Stimulated activated CD8-positive, alpha-beta memory T cell treated with anti-CD3 and anti-CD28 coated beads, Interleukin-15, amount 100 ng/mL, for 24 hours (primary cell): ENCODE measurements around the gene SURF4.
"Not testable (repeated sequence)": the region's sequence is repeated elsewhere in the genome, so short reads cannot be mapped to it uniquely, and the experiment has no call there.

Experiments
- DNase-seq: peaks from one replicate; pipeline ENCODE4 v3.0.0-alpha.2; 2020; ENCODE audit warnings: low read depth

The SURF4 gene

GRCh38 chr9:133334161-133334560 is 41.7 kb downstream of the SURF4 start:
- DNase-seq, result no peak

- DNase-seq, result no peak
Measured at GRCh38 chr9:133333566-133333965, 42.3 kb downstream of the SURF4 start.

- DNase-seq, result no peak
Measured at GRCh38 chr9:133333011-133333410, 42.8 kb downstream of the SURF4 start.

GRCh38 chr9:133332381-133332730 is 43.5 kb downstream of the SURF4 start:
- no peak for DNase-seq

- no peak for DNase-seq
Measured at GRCh38 chr9:133331641-133332380, 44.0 kb downstream of the SURF4 start.

- DNase-seq, result no peak
Measured at GRCh38 chr9:133331221-133331620, 44.6 kb downstream of the SURF4 start.

DNA sequence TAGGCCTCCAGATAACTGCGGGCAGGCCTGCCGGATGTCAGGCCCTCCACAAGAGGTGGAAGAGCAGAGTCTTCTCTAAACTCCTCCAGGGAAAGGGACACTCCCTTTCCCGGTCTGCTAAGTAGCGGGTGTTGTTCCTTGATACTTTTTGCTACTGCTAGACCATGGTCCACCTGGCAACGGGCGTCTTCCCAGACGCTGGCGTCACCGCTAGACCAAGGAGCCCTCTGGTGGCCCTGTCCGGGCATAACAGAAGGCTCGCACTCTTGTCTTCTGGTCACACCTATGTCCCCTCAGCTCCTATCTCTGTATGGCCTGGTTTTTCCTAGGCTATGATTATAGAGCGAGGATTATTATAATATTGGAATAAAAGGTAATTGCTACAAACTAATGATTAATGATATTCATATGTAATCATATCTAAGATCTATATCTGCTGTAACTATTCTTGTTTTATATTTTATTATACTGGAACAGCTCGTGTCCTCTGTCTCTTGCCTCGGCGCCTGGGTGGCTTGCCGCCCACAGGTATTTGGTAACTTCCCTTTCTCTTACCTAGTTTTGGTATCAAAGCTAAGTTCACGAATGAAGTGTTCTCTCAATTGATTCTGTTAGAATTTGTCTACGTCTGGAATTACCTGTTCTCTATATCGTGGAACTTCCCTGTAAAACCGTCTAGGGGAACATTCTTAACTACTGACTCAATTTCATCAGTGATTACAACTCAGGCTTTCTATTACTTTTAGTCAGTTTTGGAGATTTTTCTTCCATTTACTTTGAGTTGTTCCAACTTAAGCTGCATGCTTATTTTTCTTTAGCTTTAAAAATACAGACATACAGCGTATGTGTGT is 46.3 kb downstream of the SURF4 start:
- not testable (repeated sequence) for DNase-seq

- no peak for DNase-seq
Measured at GRCh38 chr9:133327834-133328484, 47.9 kb downstream of the SURF4 start.

GRCh38 chr9:133327021-133327420 is 48.8 kb downstream of the SURF4 start:
- not testable (repeated sequence) for DNase-seq

DNA sequence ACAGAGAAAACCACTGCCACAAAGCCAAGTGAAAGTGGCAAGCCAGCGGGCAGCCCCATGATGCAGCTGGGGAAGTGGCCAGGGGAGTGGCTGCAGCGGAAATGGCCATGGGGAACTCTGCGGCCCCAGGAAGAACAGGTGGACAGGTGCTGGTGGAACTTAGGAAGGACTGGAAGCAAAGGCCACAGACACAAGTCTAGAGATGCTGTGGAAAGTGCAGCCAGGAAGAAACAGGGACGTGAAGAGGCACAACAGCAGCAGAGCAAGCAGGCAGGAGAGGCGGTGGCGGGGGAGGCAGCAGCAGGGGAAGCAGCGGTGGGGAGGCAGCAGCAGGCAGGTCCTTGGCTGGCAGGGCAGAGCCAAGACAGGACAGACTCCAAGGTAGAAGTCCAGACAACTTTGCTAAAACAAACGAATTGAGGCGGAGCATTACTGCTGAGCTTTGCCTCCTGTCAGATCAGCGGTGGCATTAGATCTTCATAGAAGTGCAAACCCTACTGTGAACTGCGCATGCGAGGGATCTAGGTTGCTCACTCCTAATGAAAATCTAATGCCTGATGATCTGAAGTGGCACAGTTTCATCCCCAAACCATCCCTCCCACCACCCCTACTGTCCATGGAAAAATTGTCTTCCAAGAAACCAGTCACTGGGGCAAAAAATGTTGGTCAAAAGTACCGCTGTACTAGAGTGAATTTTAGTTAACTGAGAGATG is 51.7 kb downstream of the SURF4 start:
- no peak for DNase-seq

GRCh38 chr9:133323211-133323610 is 52.6 kb downstream of the SURF4 start:
- DNase-seq, result no peak

DNA sequence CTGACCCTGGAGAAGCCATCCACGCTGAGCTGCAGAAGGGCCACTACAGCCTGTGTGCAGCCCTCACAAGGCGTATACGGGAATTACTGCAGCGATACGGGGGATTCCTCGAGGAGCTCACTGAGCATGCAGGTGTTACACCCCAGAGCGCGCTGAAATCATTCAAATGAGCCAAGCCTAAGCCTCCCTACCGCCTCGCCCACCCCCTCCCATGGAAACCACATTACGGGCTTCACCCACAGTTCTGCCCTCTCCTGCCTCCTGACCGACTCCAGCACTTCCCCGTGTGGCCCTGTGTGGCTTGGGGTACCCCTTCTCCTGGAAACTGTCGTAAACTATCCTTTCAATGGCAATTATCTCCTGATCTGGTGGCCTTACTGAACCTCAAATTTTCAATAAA is 53.2 kb downstream of the SURF4 start:
- no peak for DNase-seq

DNA sequence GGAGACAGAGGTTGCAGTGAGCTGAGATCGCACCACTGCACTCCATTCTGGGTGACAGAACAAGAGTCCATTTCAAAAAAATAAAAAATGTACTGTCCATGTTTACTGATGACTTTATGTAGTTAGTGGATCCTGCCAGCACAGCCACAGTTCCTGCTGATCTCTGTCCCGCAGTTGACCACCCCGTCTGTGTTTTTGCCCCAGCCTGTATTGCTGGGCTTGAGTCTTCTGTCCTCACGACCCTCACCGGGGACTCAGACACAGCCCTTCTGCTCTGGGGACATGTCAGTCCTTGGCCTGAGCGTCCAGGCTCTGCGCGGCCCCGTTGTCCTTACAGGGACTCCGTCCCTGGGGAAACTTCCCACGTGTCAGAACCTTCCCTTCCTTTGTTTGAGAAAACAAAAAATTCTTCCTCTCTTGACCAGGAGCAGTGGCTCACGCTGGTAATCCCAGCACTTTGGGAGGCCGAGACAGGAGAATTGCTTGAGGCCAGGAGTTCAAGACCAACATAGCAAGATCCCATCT is 54.4 kb downstream of the SURF4 start:
- no peak for DNase-seq

GRCh38 chr9:133320421-133320881 is 55.4 kb downstream of the SURF4 start:
- no peak for DNase-seq

- not testable (repeated sequence) for DNase-seq
Measured at GRCh38 chr9:133317551-133317950, 58.3 kb downstream of the SURF4 start.

DNA sequence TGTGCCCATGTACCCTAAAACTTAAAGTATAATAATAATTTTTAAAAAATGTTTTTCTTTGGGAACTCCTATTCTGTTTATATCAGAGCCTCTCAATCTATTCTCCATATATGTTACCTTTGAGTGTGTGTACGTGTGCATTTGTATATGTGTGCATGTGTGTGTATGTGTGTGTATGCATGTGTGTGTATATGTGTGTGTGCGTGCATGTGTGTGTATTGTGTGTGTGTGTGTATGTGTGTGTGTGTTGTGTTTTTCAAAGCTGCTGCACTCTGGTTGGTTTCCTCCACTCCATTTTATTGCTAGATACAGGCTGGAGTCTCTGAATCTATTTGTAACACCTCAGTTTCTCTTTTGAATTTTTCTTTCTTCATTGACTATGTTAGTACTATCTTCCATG is 59.9 kb downstream of the SURF4 start:
- no peak for DNase-seq
